GM19467 (cell line): ENCODE data around the gene CABLES1.
A peak's percentile ranks its signal among the peaks of the same experiment; 100 is the strongest.

Experiments used
- ATAC-seq: cut with Tn5 transposase; IDR thresholded peaks from one replicate; pipeline ENCODE4 v1.9.1; 2021; ENCODE audit warnings: mild to moderate bottlenecking, moderate library complexity; ENCODE audit not compliant: unreplicated experiment

The CABLES1 gene

GRCh38 chr18:23238651-23239349 is 103.5 kb downstream of the CABLES1 start:
- no peak for ATAC-seq

GRCh38 chr18:23239350-23239692 is 104.0 kb downstream of the CABLES1 start:
- ATAC-seq, result no peak

GRCh38 chr18:23239885-23240608 is 104.8 kb downstream of the CABLES1 start:
- no peak for ATAC-seq

- ATAC-seq, result no peak
These were observed 105.3 kb downstream of the CABLES1 start for GRCh38 chr18:23240609-23240930.

GRCh38 chr18:23241833-23242496 is 106.7 kb downstream of the CABLES1 start:
- ATAC-seq, result peak; percentile 84

GRCh38 chr18:23243178-23243577 is 107.9 kb downstream of the CABLES1 start:
- no peak for ATAC-seq

- no peak for ATAC-seq
These were observed 108.5 kb downstream of the CABLES1 start for GRCh38 chr18:23243816-23244215.

GRCh38 chr18:23244401-23244800 is 109.1 kb downstream of the CABLES1 start:
- ATAC-seq, result no peak

- no peak for ATAC-seq
These were observed 110.2 kb downstream of the CABLES1 start for GRCh38 chr18:23245461-23245860.

- no peak for ATAC-seq
These were observed 112.0 kb downstream of the CABLES1 start for GRCh38 chr18:23247331-23247730.

- ATAC-seq, result no peak
These were observed 112.6 kb downstream of the CABLES1 start for GRCh38 chr18:23247896-23248295.

- no peak for ATAC-seq
These were observed 113.5 kb downstream of the CABLES1 start for GRCh38 chr18:23248826-23249225.

GRCh38 chr18:23249348-23249747 is 114.1 kb downstream of the CABLES1 start:
- ATAC-seq, result no peak

- no peak for ATAC-seq
These were observed 115.8 kb downstream of the CABLES1 start for GRCh38 chr18:23250893-23251656.

- ATAC-seq, result no peak
These were observed 118.3 kb downstream of the CABLES1 start for GRCh38 chr18:23253630-23254029.

- ATAC-seq, result no peak
These were observed 121.9 kb downstream of the CABLES1 start for GRCh38 chr18:23257137-23257536.

GRCh38 chr18:23257686-23258565 is 122.6 kb downstream of the CABLES1 start:
- ATAC-seq, result no peak

GRCh38 chr18:23258566-23259469 is 123.5 kb downstream of the CABLES1 start:
- ATAC-seq, result no peak
